NOMO-1 (cell line): Measurements from ENCODE around the gene METTL23.
A peak's percentile ranks its signal among the peaks of the same experiment; 100 is the strongest.

Experiments
- DNase-seq, 2 experiments: peaks; one replicate each; lab custom pipeline; 2025; ENCODE audit not compliant: unreplicated experiment in 2 of 2; lab: John Stamatoyannopoulos, UW

The METTL23 gene

GRCh38 chr17:76755285-76755684 lies 28.6 kb downstream of the METTL23 start:
- DNase-seq = no peak

GRCh38 chr17:76757256-76757655 lies 30.6 kb downstream of the METTL23 start:
- no peak for DNase-seq

GRCh38 chr17:76758570-76758969 lies 31.9 kb downstream of the METTL23 start:
- DNase-seq = no peak

- peak; percentile 59 to 77 for DNase-seq
Observed at GRCh38 chr17:76772842-76773525, 46.3 kb downstream of the METTL23 start.

GRCh38 chr17:76775021-76775600 lies 48.5 kb downstream of the METTL23 start:
- DNase-seq = no peak

- no peak for DNase-seq
Observed at GRCh38 chr17:76781056-76781982, 54.7 kb downstream of the METTL23 start.

DNA sequence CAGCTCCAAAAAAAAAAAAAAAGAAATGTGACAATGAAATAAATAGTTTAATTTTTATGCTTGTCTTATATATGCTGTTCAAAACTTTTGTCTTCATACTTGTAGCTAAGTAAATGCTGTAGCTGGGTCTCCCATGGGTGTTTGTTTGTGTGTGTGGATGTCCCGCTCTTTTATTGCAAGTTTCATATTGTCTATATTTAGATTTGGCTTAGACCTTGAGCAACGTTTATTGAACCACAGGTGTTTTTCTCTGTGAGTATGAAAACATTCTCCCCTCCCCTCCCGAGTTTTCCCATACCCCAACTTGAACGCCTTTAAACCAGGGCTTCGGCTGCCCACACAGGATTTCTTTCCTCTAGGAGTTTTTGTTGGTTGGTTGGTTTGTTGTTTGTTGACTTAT lies 56.5 kb downstream of the METTL23 start:
- no peak for DNase-seq
